ENCODE results near the gene CEP83. TPM values are rescaled to one million over a fixed set of nuclear protein-coding genes. Genes with fewer than 3 reads are reported as not detected.
"Not testable (repeated sequence)": the region's sequence is repeated elsewhere in the genome, so short reads cannot be mapped to it uniquely, and the experiment has no call there.

The CEP83 gene
- total and polyA plus RNA-seq, 5 experiments from 2014 or later = 5.7 to 17.4 (median 6.6) TPM

GRCh38 chr12:94469522-94469921 lies 9.9 kb upstream of the CEP83 start:
- H3K27ac Mint-ChIP-seq = no peak overlapping the region
- H3K27me3 Mint-ChIP-seq = no peaks in the 10 kb centered on the region
- ATAC-seq (no peak), DNase-seq (no peak)
- H3K9me3 Mint-ChIP-seq = no peaks in the 10 kb centered on the region
- no peaks in the 10 kb centered on the region for H3K4me1 Mint-ChIP-seq
- H3K36me3 Mint-ChIP-seq = no peaks in the 10 kb centered on the region
- H3K4me3 Mint-ChIP-seq = no peak overlapping the region
- POLR2A ChIA-PET = no interaction called here

DNA sequence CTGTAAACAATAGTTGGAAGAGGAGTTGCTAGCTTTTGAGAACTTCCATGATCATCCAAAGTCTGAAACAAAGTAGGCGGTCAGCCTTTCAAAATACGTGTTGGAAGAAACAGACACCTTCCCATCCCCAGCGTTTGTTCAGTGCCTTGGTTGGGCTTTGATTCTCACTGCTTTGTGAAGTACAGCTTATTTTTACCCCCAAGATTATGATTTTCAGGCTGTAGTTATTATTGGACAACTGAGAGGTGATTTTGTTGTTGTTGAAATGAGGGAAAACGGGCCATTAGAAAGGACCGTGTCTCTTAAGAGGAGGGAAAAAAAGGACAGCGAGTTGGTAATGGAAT lies 921 bp upstream of the CEP83 start:
- no peaks in the 10 kb centered on the region for H3K36me3 Mint-ChIP-seq
- peak overlapping the region; percentile 90 to 98 (median 94) for H3K4me3 Mint-ChIP-seq
- H3K4me1 Mint-ChIP-seq = peaks cover 14 to 42% (median 29%) of the 10 kb centered on the region in 4 donors
- ATAC-seq (no peak), DNase-seq (no peak)
- POLR2A ChIA-PET = interaction anchor here (1.9 kb wide), 1 partner anchor 198 kb away, joined by 6 read pairs; no protein-coding TSS in a partner anchor
- peak overlapping the region; percentile 19 to 98 (median 96) for H3K27ac Mint-ChIP-seq
- H3K27me3 Mint-ChIP-seq = peaks cover 0 to 4% (median 3%) of the 10 kb centered on the region in 5 donors
- no peaks in the 10 kb centered on the region for H3K9me3 Mint-ChIP-seq

DNA sequence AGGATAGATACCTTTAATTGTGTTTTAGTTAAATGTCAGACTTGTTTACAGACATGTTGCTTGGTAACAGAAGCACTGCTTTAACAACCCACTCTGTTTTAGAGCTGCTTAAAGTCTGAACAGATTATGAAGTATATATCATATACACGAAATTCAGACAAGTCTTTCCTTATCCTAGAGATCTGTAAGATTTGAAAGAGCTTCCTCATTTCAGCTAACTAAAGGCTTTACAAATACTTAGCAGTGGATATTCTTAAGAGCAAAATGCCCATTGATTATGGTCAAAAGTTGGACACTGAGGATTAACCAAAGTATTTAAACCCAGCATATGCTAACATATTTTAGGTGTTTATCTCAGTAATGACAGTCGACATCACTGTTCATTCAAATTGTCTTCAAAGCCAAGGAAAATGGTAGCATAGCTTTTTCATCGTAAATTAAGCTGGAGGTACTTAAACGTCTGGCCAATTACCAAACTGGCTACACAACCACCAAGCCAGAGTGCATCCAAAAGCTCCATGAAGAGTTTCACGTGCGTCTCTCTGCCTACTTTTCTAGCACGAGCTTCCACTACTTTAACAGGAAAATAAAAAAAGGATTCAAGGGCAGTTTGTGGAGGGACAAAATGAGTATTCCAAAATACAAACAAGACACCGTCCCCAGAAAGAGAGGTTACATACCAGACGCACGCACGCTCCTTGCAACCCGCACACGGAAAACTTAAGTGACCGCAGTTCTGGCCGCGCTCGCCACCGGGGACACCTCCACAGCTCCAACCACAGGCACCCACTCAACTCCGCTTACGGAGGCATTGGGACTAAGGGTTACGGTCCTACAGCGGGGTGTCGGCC lies 565 bp downstream of the CEP83 start:
- POLR2A ChIA-PET = interaction anchor here (1.9 kb wide), 1 partner anchor 196 kb away, joined by 6 read pairs; no protein-coding TSS in a partner anchor
- peak overlapping the region; percentile 90 to 98 (median 94) for H3K4me3 Mint-ChIP-seq
- H3K9me3 Mint-ChIP-seq = no peaks in the 10 kb centered on the region
- H3K4me1 Mint-ChIP-seq = peaks cover 14 to 42% (median 29%) of the 10 kb centered on the region in 4 donors
- ATAC-seq (peak; percentile 42 to 58), DNase-seq (peak in 4 of 10 donors; percentile 5 to 43 (median 27))
- peak overlapping the region; percentile 80 to 98 (median 96) for H3K27ac Mint-ChIP-seq
- peaks cover 0 to 4% (median 3%) of the 10 kb centered on the region in 5 donors for H3K27me3 Mint-ChIP-seq
- peaks cover 0 to 10% (median 9%) of the 10 kb centered on the region in 3 donors for H3K36me3 Mint-ChIP-seq

DNA sequence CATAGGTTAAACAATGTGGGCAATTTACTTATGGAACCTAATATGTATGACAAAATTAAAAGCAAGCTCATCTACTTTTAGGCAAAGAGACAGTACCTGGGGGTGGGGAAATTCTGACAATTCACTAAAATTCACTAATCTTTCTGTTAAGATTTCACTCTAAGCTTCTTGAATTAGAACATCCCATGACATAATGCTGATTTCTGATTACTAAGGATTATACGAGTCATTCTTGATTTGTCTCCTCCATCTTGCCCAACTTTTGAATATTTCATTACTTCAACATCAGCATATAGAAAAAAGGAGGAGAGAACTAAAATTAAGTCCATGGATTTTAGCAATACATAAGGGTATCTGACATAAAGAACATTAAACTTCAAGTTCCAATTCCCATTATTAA lies 2.4 kb downstream of the CEP83 start:
- no peak for DNase-seq
- POLR2A ChIA-PET = no interaction called here
- Mint-ChIP-seq H3K27ac (peak overlapping the region in 3 of 10 donors; percentile 24 to 96 (median 56)), H3K4me1 (peaks cover 16 to 42% (median 31%) of the 10 kb centered on the region in 4 donors), H3K36me3 (peaks cover 5 to 15% (median 9%) of the 10 kb centered on the region in 3 donors), H3K9me3 (no peaks in the 10 kb centered on the region), H3K4me3 (peak overlapping the region in 7 of 10 donors; percentile 23 to 90 (median 41)), H3K27me3 (peaks cover 0 to 4% (median 3%) of the 10 kb centered on the region in 5 donors)
- no peak for ATAC-seq

- H3K27ac Mint-ChIP-seq = peak overlapping the region in 1 of 10 donors; percentile 29
- H3K4me1 Mint-ChIP-seq = peaks cover 10 to 31% (median 26%) of the 10 kb centered on the region in 4 donors
- DNase-seq, H3K9me3 Mint-ChIP-seq, ATAC-seq, H3K27me3 Mint-ChIP-seq: not testable (repeated sequence)
- peak overlapping the region in 1 of 10 donors; percentile 34 for H3K4me3 Mint-ChIP-seq
- peaks cover 9 to 31% (median 16%) of the 10 kb centered on the region in 3 donors for H3K36me3 Mint-ChIP-seq
- POLR2A ChIA-PET = interaction anchor here (0.7 kb wide), 1 partner anchor 192 kb away, joined by 3 read pairs; no protein-coding TSS in a partner anchor
Measured at GRCh38 chr12:94454318-94454717, 5.3 kb downstream of the CEP83 start.

DNA sequence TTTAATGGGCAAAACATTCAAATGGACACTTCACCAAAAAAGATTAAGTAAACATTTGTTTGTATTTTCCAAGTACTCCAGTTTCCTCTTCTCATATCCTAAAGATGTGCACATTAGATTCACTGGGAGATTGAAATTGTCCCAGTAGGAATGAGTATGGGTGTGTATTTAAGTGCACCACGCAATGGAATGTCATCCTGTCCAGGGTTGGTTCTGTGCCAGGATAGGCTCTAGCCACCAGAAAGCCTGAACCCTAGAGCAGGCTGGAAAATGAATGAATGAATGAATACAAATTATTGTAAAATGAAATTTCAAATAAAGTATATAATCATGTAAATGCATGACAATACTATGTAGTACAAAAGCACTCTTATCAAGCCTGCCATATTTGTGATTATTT lies 14.0 kb downstream of the CEP83 start:
- Mint-ChIP-seq H3K9me3 (peaks cover 0 to 47% (median 17%) of the 10 kb centered on the region in 9 donors), H3K27me3 (no peaks in the 10 kb centered on the region), H3K4me3 (no peak overlapping the region), H3K36me3 (peaks cover 26 to 46% (median 27%) of the 10 kb centered on the region in 3 donors), H3K27ac (no peak overlapping the region), H3K4me1 (peaks cover 3 to 13% (median 7%) of the 10 kb centered on the region in 4 donors)
- POLR2A ChIA-PET = no interaction called here
- ATAC-seq = no peak
- DNase-seq = no peak

DNA sequence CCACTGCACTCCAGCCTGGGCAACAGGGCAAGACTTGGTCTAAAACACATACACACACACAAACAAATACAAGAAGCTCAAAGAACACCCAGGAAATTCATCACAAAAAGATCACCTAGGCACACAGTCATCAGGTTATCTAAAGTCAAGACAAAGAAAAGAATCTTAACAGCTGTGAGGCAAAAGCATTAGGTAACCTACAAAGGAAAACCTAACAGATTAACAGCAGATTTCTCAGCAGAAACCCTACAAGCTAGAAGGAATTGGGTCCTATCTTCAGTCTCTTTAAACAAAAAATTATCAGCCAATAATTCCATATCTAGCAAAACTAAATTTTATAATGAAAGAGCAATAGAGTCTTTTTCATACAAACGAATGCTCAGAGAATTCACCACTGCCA lies 22.4 kb downstream of the CEP83 start:
- POLR2A ChIA-PET = no interaction called here
- H3K36me3 Mint-ChIP-seq = peaks cover 14 to 39% (median 29%) of the 10 kb centered on the region in 3 donors
- H3K4me1 Mint-ChIP-seq = peaks cover 13 to 28% (median 27%) of the 10 kb centered on the region in 4 donors
- H3K27ac Mint-ChIP-seq = no peak overlapping the region
- H3K9me3 Mint-ChIP-seq = peaks cover 0 to 39% (median 19%) of the 10 kb centered on the region in 9 donors
- no peaks in the 10 kb centered on the region for H3K27me3 Mint-ChIP-seq
- DNase-seq = no peak
- H3K4me3 Mint-ChIP-seq = no peak overlapping the region
- no peak for ATAC-seq

- peaks cover 10 to 36% (median 23%) of the 10 kb centered on the region in 9 donors for H3K9me3 Mint-ChIP-seq
- H3K4me1 Mint-ChIP-seq = peaks cover 13 to 28% (median 27%) of the 10 kb centered on the region in 4 donors
- H3K27me3 Mint-ChIP-seq = no peaks in the 10 kb centered on the region
- H3K4me3 Mint-ChIP-seq = peak overlapping the region in 6 of 10 donors; percentile 6 to 45 (median 31)
- peaks cover 20 to 39% (median 32%) of the 10 kb centered on the region in 3 donors for H3K36me3 Mint-ChIP-seq
- DNase-seq (no peak), ATAC-seq (peak; percentile 25 to 45)
- H3K27ac Mint-ChIP-seq = peak overlapping the region in 7 of 10 donors; percentile 20 to 79 (median 53)
- POLR2A ChIA-PET = no interaction called here
Measured at GRCh38 chr12:94435511-94435927, 24.1 kb downstream of the CEP83 start.

- no peaks in the 10 kb centered on the region for H3K27me3 Mint-ChIP-seq
- POLR2A ChIA-PET = no interaction called here
- no peak overlapping the region for H3K4me3 Mint-ChIP-seq
- DNase-seq (no peak), ATAC-seq (no peak)
- H3K4me1 Mint-ChIP-seq = peaks cover 13 to 25% (median 22%) of the 10 kb centered on the region in 4 donors
- H3K27ac Mint-ChIP-seq = no peak overlapping the region
- peaks cover 23 to 43% (median 29%) of the 10 kb centered on the region in 3 donors for H3K36me3 Mint-ChIP-seq
- peaks cover 11 to 36% (median 25%) of the 10 kb centered on the region in 9 donors for H3K9me3 Mint-ChIP-seq
Measured at GRCh38 chr12:94434171-94434570, 25.5 kb downstream of the CEP83 start.

- Mint-ChIP-seq H3K27ac (no peak overlapping the region), H3K9me3 (peaks cover 8 to 36% (median 23%) of the 10 kb centered on the region in 9 donors), H3K4me1 (peaks cover 13 to 24% (median 18%) of the 10 kb centered on the region in 4 donors), H3K36me3 (peaks cover 23 to 40% (median 25%) of the 10 kb centered on the region in 3 donors), H3K27me3 (no peaks in the 10 kb centered on the region), H3K4me3 (no peak overlapping the region)
- ATAC-seq (no peak), DNase-seq (no peak)
- POLR2A ChIA-PET = no interaction called here
Measured at GRCh38 chr12:94433744-94434143, 25.9 kb downstream of the CEP83 start.

- Mint-ChIP-seq H3K36me3 (peaks cover 26 to 48% (median 41%) of the 10 kb centered on the region in 3 donors), H3K4me3 (no peak overlapping the region), H3K27me3 (no peaks in the 10 kb centered on the region), H3K27ac (no peak overlapping the region), H3K4me1 (peaks cover 7 to 15% (median 13%) of the 10 kb centered on the region in 4 donors), H3K9me3 (peaks cover 10 to 46% (median 21%) of the 10 kb centered on the region in 9 donors)
- DNase-seq = no peak
- POLR2A ChIA-PET = no interaction called here
- ATAC-seq = no peak
Measured at GRCh38 chr12:94430304-94430703, 29.4 kb downstream of the CEP83 start.

DNA sequence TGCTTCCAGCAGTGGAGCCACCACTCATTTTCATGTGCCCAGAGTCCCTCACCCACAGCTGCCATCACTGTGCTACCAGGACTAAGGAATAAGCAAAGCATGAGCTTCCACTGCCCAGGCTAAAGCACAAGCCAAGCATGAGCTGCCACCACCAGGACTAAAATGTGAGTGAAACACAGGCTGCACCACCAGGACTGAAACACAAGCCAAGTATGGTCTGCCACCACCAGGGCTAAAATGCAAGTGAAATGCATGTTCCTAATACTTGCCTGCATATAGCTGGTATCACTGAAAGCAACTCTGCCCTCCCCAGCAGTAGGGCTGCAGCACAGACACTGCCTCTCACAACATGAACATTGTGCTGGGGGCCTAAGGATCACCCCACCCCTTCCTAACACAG lies 30.0 kb downstream of the CEP83 start:
- peaks cover 26 to 53% (median 43%) of the 10 kb centered on the region in 3 donors for H3K36me3 Mint-ChIP-seq
- POLR2A ChIA-PET = no interaction called here
- no peak overlapping the region for H3K27ac Mint-ChIP-seq

DNA sequence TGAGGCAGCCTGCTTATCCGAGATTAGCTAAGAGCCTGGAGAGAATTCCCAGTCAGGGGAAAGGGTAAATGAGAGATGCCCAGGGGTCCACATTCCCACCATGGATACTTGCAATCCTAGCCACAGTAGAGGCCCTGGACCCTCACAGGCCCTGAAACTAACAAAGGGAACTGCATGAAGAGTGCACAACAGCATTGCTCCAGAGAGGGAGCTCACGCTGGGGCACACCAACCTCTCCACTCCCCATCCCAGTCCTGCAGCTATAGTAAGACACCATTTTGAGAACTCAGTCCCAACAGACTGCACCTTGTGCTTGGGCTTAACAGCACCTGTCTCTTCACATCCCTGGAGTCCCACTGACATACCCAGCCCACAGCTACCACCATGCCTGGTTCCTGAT lies 30.5 kb downstream of the CEP83 start:
- no peak for ATAC-seq
- H3K4me3 Mint-ChIP-seq = no peak overlapping the region
- H3K4me1 Mint-ChIP-seq = peaks cover 4 to 10% (median 8%) of the 10 kb centered on the region in 4 donors
- H3K9me3 Mint-ChIP-seq = peaks cover 10 to 52% (median 26%) of the 10 kb centered on the region in 9 donors
- POLR2A ChIA-PET = no interaction called here
- H3K36me3 Mint-ChIP-seq = peaks cover 26 to 57% (median 46%) of the 10 kb centered on the region in 3 donors
- DNase-seq = no peak
- no peak overlapping the region for H3K27ac Mint-ChIP-seq
- no peaks in the 10 kb centered on the region for H3K27me3 Mint-ChIP-seq

More for the DNA sequence above, 30.0 kb downstream of the CEP83 start:
- no peak overlapping the region for H3K4me3 Mint-ChIP-seq
- H3K9me3 Mint-ChIP-seq = peaks cover 10 to 48% (median 21%) of the 10 kb centered on the region in 9 donors
- no peaks in the 10 kb centered on the region for H3K27me3 Mint-ChIP-seq
- peaks cover 4 to 10% (median 8%) of the 10 kb centered on the region in 4 donors for H3K4me1 Mint-ChIP-seq
- ATAC-seq = no peak
- DNase-seq = no peak
